Measurements from ENCODE around the gene PSMC5. TPM values are rescaled to one million over a fixed set of nuclear protein-coding genes. Genes with fewer than 3 reads are reported as not detected.
A peak's percentile ranks its signal among the peaks of the same experiment; 100 is the strongest.

PSMC5 gene
- total RNA-seq (100 to 1,000 TPM in 5 of 9 donors, 10 to 100 TPM in 4; 64.1 to 167 (median 125) TPM), polyA plus RNA-seq (100 to 1,000 TPM; 232 to 273 (median 247) TPM)
- long read RNA-seq, donor 1, transcript PSMC5-212 (11 exons, 1,474 nt) = minor isoform, 5 of 141 reads
- long read RNA-seq, donor 1, transcript PSMC5-201 (12 exons, 1,579 nt) = major isoform, 91 of 141 reads
- long read RNA-seq, donor 1, transcript PSMC5-218 (2 exons, 576 nt) = minor isoform, 11 of 141 reads
- long read RNA-seq, donor 1, partial matches to known transcripts = 31 of 141 reads
- long read RNA-seq, donor 1, other reads (novel, unspliced or antisense) = 0 of 141 reads
- long read RNA-seq, donor 2, transcript PSMC5-201 (12 exons, 1,579 nt) = major isoform, 43 of 73 reads
- long read RNA-seq, donor 2, partial matches to known transcripts = 19 of 73 reads
- long read RNA-seq, donor 2, other reads (novel, unspliced or antisense) = 0 of 73 reads
- long read RNA-seq, donor 3, transcript PSMC5-203 (12 exons, 1,680 nt) = minor isoform, 6 of 92 reads
- long read RNA-seq, donor 3, transcript PSMC5-218 (2 exons, 576 nt) = minor isoform, 5 of 92 reads
- long read RNA-seq, donor 3, transcript PSMC5-201 (12 exons, 1,579 nt) = major isoform, 59 of 92 reads
- long read RNA-seq, donor 3, transcript PSMC5-212 (11 exons, 1,474 nt) = minor isoform, 5 of 92 reads
- long read RNA-seq, donor 3, partial matches to known transcripts = 17 of 92 reads
- long read RNA-seq, donor 3, other reads (novel, unspliced or antisense) = 0 of 92 reads
- long read RNA-seq, donor 4, transcript PSMC5-201 (12 exons, 1,579 nt) = major isoform, 147 of 205 reads
- long read RNA-seq, donor 4, transcript PSMC5-203 (12 exons, 1,680 nt) = minor isoform, 42 of 205 reads
- long read RNA-seq, donor 4, transcript PSMC5-212 (11 exons, 1,474 nt) = minor isoform, 5 of 205 reads
- long read RNA-seq, donor 4, partial matches to known transcripts = 3 of 205 reads
- long read RNA-seq, donor 4, other reads (novel, unspliced or antisense) = 8 of 205 reads
- long read RNA-seq, donor 5, transcript PSMC5-212 (11 exons, 1,474 nt) = minor isoform, 5 of 277 reads
- long read RNA-seq, donor 5, transcript PSMC5-203 (12 exons, 1,680 nt) = minor isoform, 86 of 277 reads
- long read RNA-seq, donor 5, transcript PSMC5-201 (12 exons, 1,579 nt) = major isoform, 153 of 277 reads
- long read RNA-seq, donor 5, partial matches to known transcripts = 9 of 277 reads
- long read RNA-seq, donor 5, other reads (novel, unspliced or antisense) = 21 of 277 reads
- long read RNA-seq, donor 6, transcript PSMC5-201 (12 exons, 1,579 nt) = major isoform, 101 of 135 reads
- long read RNA-seq, donor 6, transcript PSMC5-212 (11 exons, 1,474 nt) = minor isoform, 7 of 135 reads
- long read RNA-seq, donor 6, transcript PSMC5-203 (12 exons, 1,680 nt) = minor isoform, 16 of 135 reads
- long read RNA-seq, donor 6, partial matches to known transcripts = 7 of 135 reads
- long read RNA-seq, donor 6, other reads (novel, unspliced or antisense) = 4 of 135 reads
- long read RNA-seq, donor 7, transcript PSMC5-218 (2 exons, 576 nt) = minor isoform, 5 of 44 reads
- long read RNA-seq, donor 7, transcript PSMC5-201 (12 exons, 1,579 nt) = major isoform, 19 of 44 reads
- long read RNA-seq, donor 7, partial matches to known transcripts = 15 of 44 reads
- long read RNA-seq, donor 7, other reads (novel, unspliced or antisense) = 0 of 44 reads
- long read RNA-seq, donor 8, transcript PSMC5-212 (11 exons, 1,474 nt) = minor isoform, 7 of 96 reads
- long read RNA-seq, donor 8, transcript PSMC5-203 (12 exons, 1,680 nt) = minor isoform, 8 of 96 reads
- long read RNA-seq, donor 8, transcript PSMC5-218 (2 exons, 576 nt) = minor isoform, 5 of 96 reads
- long read RNA-seq, donor 8, transcript PSMC5-201 (12 exons, 1,579 nt) = major isoform, 55 of 96 reads
- long read RNA-seq, donor 8, partial matches to known transcripts = 21 of 96 reads
- long read RNA-seq, donor 8, other reads (novel, unspliced or antisense) = 0 of 96 reads
- long read RNA-seq, donor 9, transcript PSMC5-203 (12 exons, 1,680 nt) = minor isoform, 5 of 67 reads
- long read RNA-seq, donor 9, transcript PSMC5-201 (12 exons, 1,579 nt) = major isoform, 41 of 67 reads
- long read RNA-seq, donor 9, transcript PSMC5-218 (2 exons, 576 nt) = minor isoform, 5 of 67 reads
- long read RNA-seq, donor 9, partial matches to known transcripts = 11 of 67 reads
- long read RNA-seq, donor 9, other reads (novel, unspliced or antisense) = 0 of 67 reads
- long read RNA-seq, donor 10, transcript PSMC5-203 (12 exons, 1,680 nt) = minor isoform, 16 of 52 reads
- long read RNA-seq, donor 10, transcript PSMC5-201 (12 exons, 1,579 nt) = major isoform, 29 of 52 reads
- long read RNA-seq, donor 10, partial matches to known transcripts = 0 of 52 reads
- long read RNA-seq, donor 10, other reads (novel, unspliced or antisense) = 0 of 52 reads

DNA sequence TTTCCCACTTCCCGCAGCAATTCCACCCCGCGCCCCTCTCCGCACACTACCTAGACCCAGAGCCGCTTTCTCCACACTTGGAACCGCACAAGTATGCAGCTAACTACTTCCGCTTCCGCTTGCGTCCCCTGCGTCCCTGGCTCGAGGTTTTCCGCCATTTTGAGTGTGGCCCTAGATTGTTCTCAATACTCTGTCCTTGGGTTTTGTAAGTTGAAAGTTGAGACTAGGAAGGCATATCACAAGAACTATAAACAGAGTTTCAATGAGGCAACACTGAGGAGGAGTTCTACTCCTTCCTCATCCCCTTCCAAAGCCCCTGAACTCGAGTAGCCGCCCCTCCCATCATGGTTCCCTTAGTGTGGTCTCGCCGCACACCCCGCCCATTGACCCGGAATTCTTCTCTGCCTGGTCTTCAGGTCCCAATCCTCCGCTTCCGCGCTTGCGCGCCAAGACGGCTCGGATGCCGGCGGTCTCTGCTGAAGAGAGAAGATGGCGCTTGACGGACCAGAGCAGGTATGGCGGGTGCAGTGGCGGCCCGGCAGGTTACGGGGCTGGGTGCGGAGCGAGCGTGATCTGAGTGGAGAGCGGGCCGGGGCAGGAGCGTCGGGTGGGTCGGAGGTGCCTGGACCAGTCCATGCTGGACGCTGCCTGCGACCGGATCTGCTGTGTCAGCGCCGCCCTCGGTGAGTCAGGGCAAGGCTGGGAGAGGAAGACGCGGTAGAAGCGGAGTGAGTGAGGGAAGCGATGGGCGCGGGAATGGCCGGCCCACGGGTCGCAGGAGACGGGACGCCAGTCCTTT is at the start of gene PSMC5, which contains the start of gene FTSJ3:
Gene PSMC5 (plus strand): TSS at position 430 of the 799 bp plus-strand sequence. CDS start 60 bp downstream, at position 490.
Gene FTSJ3 (minus strand): TSS at position 662 of the 799 bp plus-strand sequence. CDS start 761 bp downstream, outside the sequence.
- DNase-seq = peak; percentile 92 to 97 (median 97)
- Histone ChIP-seq H3K27ac (peak within 1 kb of the TSS; percentile 67 to 98 (median 89)), H3K4me1 (replicated peaks in 1 of 2) (peaks cover 8 to 29% of the 10 kb centered on the region in 2 donors), H3K27me3 (no peaks in the 10 kb centered on the region), H3K9me3 (replicated peaks in 1 of 3) (no peaks in the 10 kb centered on the region), H3K36me3 (replicated peaks in 1 of 2) (peaks cover 0 to 70% of the 10 kb centered on the region in 2 donors), H3K4me3 (peak within 1 kb of the TSS; percentile 63 to 99 (median 74))
- WGBS, 4 donors = 0 to 1% (median 0%) methylated on average over 35 to 58 of the region's 58 CpGs
- intact Hi-C loops (cut with DNase I) = no loop called here
- TF ChIP-seq POLR2A (IDR thresholded peaks at IDR 0.05) (peak; percentile 63 to 77), CTCF (IDR thresholded peaks at IDR 0.05) (peak in 5 of 6 experiments; percentile 18 to 61 (median 44))

- peak overlapping the region in 4 of 5 donors; percentile 29 to 66 (median 46) for H3K27ac ChIP-seq
Measured at GRCh38 chr17:63780507-63780906, 46.7 kb upstream of the PSMC5 start.

More at GRCh38 chr17:63780507-63780906, 46.7 kb upstream of the PSMC5 start:
- Histone ChIP-seq H3K4me3 (no peak overlapping the region), H3K9me3 (replicated peaks in 1 of 3) (no peaks in the 10 kb centered on the region), H3K27me3 (no peaks in the 10 kb centered on the region), H3K36me3 (replicated peaks in 1 of 2) (peaks cover 0 to 13% of the 10 kb centered on the region in 2 donors), H3K4me1 (replicated peaks in 1 of 2) (peaks cover 5 to 67% of the 10 kb centered on the region in 2 donors)
- WGBS, 4 donors = 46 to 56% (median 50%) methylated on average over 1 of the region's 1 CpG
- peak in 5 of 7 donors; percentile 37 to 57 (median 44) for DNase-seq
- intact Hi-C loops (cut with DNase I) = no loop called here
- no peak for TF ChIP-seq CTCF (IDR thresholded peaks at IDR 0.05)
- peak in 1 of 2 donors; percentile 45 for TF ChIP-seq POLR2A (IDR thresholded peaks at IDR 0.05)

Measured in adrenal gland (tissue), 19 donors.